ENCODE data around the gene BCAN.
A peak's percentile ranks its signal among the peaks of the same experiment; 100 is the strongest.

Gene BCAN

DNA sequence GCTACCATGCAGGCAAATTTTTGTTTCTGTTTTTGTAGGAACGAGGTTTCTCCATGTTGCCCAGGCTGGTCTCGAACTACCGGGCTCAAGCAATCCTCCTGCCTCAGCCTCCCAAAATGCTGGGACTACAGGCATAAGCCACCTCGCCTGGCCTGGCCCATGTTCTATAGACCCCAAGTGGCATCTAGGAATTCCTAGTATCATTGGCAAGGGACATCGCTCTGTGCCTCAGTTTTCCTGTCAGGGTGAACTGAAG lies 20.8 kb downstream of the BCAN start:
- no peak for DNase-seq

- no peak for DNase-seq
Measured at GRCh38 chr1:156663178-156663577, 21.3 kb downstream of the BCAN start.

DNA sequence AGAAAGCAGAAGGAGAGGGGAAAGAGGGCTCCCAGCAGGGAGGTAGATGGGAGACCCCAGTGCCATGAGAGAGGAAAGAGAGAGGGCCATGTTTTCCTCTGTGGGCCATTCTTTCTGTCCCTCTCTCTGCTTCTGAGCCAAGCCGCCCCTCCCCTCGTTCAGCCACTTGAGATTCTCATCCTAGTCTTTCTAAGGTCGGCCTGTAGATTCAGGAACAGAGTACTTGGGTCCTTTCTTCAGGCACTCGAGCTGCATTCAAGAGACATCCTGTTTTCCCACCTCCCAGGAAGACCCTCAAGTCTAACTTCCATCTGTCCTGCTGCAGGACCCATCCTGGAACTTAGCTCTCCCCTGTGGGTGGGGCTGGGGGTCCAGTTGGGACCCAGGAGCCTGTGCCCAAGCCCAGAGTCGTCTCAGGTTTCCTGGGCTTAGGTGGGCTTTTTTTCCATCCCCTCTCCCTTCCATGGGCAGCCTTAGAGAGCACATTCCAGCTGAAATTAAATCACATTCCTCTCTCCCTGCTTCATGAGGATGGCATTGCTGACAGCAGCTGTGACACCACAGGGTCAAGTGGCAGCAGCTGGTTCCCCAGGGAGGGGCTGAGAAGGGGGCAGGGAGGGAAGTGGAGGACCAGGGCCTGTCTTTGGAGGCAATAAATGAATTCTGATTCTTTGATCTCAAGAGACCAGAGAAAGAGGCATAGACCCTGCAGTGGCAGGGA lies 22.3 kb downstream of the BCAN start:
- no peak for DNase-seq

DNA sequence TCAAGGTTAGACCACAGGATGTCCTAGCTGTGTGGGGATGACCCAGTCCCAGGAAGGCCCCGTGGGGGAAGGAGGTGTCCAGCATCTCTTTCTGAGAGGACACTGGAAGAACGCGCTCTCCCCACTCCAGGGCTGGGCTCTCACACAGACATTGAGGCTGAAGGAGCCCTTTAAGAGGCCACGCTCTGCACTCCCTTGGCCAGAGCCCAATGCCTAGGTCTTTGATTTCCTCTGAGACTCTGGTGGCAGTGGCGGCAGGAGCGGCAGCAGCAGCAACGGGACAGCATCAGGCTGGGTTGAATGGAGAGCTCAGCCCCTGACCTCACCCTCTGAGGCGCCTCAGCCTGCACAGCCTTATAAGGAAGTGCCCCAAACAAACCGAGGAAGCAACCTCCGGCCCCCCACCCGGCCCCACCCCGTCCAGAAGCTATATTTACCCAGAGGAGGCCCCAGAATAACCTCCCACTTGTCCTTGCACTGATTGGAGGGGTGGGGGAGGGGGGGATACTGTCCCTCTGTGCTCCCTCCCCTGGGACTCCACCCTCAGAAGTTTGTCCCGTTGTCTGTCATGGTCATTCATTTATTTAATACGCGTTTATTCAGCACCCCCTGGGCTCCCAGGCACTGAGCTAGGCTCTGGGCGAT lies 23.0 kb downstream of the BCAN start:
- DNase-seq, result peak; percentile 29 to 36

GRCh38 chr1:156665539-156665938 lies 23.6 kb downstream of the BCAN start:
- DNase-seq, result no peak

GRCh38 chr1:156666862-156667609 lies 25.1 kb downstream of the BCAN start:
- DNase-seq, result no peak

- no peak for DNase-seq
Measured at GRCh38 chr1:156667610-156667967, 25.7 kb downstream of the BCAN start.

- no peak for DNase-seq
Measured at GRCh38 chr1:156667968-156668709, 26.2 kb downstream of the BCAN start.

DNA sequence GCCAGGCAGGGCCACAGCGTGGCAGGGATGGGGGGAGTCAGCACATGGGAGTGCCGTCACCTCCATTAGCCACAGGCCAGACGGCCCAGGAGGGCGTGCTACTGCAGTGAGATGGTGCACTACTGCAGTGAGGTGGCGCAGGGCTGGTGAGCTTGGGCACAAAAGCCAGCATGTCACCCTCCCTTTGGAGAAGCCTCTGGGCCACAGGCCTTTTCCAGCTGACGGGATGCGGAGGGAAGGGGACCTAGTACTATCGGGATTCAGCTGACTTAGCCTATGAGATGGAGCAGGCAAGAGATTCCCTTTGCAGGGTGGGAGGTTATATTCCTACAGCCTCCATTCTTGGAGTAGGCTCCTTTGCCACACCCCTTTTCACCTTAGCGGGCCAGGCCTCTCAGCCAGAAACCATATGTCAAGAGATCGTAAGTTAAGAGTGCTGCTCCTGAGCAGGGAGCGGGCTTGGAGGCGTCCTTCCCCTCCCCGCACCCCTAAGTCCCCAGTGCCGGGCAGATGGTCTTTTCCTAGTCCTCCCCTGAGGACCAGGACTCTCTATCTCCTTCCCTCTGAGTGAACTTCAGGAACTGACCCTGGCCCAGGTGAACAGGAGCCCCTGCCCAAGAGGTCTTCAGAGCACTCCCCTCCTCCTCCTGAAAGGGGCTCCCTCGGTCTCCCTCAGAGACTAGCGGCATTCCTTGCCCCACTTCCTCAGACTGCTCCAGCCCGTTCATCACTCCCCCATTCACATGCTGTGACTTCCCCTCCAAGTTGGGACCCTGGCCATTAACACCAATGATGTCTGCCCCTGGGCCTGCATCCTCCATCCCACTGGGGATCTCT lies 27.1 kb downstream of the BCAN start:
- DNase-seq, result no peak

DNA sequence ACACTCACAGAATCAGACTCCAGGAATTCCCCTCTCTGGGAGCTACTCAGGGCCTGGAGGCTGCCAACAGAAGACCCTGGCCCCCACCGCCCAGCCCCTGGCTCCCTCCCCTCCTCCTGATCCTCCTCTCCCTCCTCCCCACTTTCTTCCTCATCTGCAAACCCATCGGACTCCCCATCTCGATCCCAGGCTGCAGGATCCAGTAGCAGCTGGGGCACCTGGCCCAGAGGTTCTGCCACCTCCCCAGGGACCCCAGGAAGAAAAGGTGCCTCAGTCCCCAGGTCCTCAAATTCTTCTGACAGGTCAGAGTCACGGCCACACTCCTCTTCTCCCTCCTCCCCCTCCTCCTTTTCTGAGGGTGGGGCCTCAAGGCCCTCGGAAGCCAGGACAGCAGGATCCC lies 27.9 kb downstream of the BCAN start:
- DNase-seq, result no peak

DNA sequence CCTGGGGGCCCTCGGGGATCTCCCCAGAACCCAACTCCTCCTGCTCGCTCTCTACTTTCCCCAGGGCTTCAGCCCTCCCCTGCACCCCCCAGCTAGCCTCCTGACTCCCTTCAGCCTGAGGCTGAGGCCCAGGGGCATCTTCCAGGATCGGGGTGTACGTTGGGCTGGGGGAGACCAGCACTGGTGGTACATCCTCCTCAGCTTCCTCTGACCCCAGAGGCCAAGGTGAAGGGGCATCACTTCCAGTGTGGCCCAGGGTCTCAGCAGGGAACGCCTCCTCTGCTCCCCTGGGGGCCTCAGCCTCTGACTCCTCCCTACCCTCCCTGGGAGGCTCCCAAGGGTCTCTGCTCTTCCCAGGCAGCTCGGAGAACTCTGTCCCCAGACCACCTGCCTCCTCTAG lies 28.4 kb downstream of the BCAN start:
- DNase-seq, result no peak

DNA sequence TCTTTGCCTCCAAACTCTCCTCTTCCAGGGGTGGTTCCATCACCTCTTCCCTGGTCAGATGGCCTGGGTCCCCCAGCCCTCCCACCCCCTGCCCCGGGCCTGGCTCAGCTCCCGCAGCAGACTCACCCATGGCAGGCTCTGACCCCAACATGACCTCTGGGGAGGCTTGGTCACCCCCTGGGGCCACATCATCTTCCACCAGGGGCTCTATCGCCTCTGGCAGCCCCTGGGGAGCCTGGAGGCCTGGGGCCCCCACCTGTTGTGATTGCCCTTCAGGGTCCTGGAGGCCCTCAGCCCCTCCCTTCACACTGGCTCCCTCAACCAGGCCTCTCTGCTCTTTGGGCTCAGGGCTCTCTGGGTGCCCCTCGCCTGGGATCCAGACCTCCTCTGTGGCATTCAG lies 28.9 kb downstream of the BCAN start:
- no peak for DNase-seq

- no peak for DNase-seq
Measured at GRCh38 chr1:156671804-156672203, 29.9 kb downstream of the BCAN start.

DNA sequence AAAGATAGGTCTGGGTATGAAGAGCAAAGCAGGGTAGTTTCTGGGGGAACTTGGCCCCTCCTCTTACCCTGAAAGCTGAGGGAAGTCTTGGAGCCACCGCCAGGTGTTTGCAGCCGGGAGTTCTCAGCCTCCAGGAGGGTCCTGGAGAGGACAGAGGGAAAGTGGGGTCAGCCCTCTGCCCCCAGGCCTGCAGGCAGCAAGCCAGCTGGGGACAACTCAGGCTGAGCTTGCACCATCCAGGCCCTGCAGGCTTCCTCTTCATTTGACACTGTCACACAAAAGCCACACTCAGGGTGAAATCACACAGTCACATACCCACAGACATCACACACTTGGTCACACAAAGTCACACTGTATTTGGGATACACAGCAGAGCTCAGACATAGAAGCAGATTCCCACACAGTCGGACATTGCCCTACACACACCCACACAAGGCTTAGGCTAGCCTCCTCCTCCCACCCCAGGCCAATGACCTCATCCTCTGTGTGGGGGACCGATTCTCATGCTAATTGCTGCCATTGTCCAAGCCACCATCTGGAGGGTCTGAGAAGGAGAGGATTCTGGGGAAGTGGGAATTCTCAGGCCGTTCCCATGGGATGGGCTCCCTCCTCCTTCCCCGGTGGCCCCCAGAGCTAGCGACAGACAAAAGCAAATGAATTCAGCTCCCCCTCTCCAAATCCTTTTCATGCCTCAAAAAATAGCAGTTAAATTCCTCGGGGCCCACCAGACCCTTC lies 31.6 kb downstream of the BCAN start:
- DNase-seq, result peak in 1 of 2 donors; percentile 67

DNA sequence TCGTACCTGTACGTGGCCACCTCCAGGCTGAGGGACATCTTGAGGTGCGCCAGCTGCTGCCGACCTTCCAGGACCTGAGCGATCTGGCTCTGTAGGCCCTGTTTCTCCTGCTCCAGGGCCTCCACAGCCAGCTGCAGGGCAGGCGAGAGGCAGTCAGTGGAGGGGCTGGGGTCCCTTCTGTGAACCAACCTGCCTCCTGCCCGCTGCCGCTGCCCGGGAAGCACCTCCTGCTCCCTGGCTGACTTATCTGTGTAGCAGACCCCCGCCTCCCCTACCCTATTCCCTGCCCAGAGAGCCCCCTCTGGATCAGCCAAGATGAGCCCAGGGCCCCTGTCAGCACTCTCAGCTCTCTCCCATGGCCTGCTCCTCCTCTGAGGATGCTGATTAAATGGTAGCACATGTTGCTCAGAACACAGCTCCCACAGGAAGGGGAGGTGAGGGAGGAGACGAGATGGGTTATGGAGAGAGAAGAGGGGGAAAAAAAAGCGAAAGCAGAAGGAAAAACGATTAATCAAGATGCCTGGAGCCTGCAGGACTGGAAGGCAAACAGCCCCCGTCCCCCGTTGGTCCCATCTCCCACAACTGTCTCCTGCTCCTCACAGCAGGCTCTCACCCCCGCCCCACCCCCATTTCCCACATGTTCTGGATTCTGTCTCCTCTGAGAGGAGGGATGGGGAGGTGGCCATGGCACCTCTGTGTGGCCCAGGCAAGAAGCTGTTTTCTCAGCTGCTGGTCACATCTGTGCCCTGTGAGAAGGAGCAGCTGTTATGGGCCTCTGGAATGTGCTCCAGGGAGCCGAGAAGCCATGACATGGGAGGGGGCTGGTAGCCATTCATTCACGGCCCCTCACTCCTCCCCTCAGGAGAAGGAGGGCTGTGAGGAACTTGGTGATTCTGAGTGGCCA lies 33.5 kb downstream of the BCAN start:
- DNase-seq, result no peak

GRCh38 chr1:156676114-156676819 lies 34.4 kb downstream of the BCAN start:
- no peak for DNase-seq

GRCh38 chr1:156676820-156677615 lies 35.1 kb downstream of the BCAN start, which contains the start of gene NES:
Gene NES, minus strand, starts transcription at chr1:156677407. Its CDS starts 143 bp downstream, at chr1:156677264.
- DNase-seq, result peak in 1 of 2 donors; percentile 17

DNA sequence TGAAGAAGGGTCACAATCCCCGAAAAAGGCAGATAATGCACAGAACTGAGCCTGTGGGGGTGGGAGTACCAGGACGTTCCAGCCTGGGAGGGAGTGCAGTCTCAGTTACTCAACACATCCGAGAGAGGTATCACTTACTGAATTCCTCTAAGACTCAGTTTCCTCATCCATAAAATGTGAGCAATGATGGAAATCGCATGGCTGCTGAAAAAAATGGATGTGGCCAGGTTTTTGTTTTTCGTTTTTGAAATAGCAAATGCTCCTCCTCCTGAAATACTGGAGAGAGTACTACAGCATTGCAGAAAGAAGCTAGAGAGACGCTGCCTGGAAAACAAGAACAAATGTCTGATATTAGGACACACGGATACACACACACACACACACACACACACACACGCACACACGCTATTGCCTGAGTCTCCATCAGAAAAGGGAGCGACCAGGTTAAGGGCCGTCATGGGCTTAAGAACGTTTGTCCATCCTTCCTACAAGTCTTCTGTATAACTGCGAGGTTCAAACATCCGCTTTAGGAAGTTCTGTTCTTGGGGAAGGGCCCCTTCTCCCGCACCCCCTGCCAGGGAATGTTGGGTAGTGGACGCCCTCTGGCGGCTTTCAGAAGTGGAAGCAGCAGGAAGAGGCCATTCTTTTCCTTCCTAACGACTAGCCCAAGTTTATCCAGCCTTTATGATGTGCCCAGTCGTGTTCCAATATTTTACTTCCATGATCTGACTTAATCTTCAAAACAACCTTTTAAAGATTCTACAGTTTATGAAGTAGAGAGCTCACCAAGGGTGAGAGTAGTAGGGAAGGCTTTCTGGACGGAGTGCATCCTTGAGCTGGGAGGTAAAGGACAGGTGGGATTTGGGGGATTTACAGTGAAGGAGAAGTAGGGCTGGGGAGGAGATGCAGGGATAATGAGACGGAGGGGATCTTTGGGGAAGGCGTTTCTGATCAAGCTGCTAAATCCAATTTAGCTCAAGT lies 36.0 kb downstream of the BCAN start:
- peak; percentile 51 to 59 for DNase-seq

Measured in inflammatory macrophage treated with lipopolysaccharide for 1 hour (primary cell).